A549 (cell line): ENCODE results near the gene TNFSF8. TPM values are rescaled to one million over a fixed set of nuclear protein-coding genes. Genes with fewer than 3 reads are reported as not detected.

ENCODE experiments used
- ATAC-seq, 2 experiments: fragments of 200-7000 bp in 1 of 2; fragments of >200 bp in 1 of 2; cut with Nextera tagmentation in 1 of 2; cut with Tn5 transposase in 1 of 2; 3 replicates each; pipeline versions ENCODE4 v1.8.0 to v1.9.1; 2018 to 2020; ENCODE audit warnings: mild to moderate bottlenecking in 1 of 2, moderate library complexity in 1 of 2
- CTCF ChIA-PET: fragments of 300-600 bp; sonication (Branson Sonifier 250); formaldehyde crosslinking; extraction: SDS; loops from one replicate; lab custom pipeline; 2021; ENCODE audit warnings: antibody characterized with exemption, inconsistent platforms; lab: Yijun Ruan, JAX
- POLR2A ChIA-PET: fragments of 350-600 bp; formaldehyde crosslinking; extraction: SDS; loops from one replicate; lab custom pipeline; 2021; ENCODE audit warnings: antibody characterized with exemption, inconsistent platforms; lab: Yijun Ruan, JAX
- DNase-seq, 2 experiments: peaks; one replicate each; pipeline versions ENCODE4 v3.0.0 to v3.0.0-alpha.2; 2011 to 2016; ENCODE audit warnings: low read depth in 1 of 2, low spot score in 1 of 2
- FAIRE-seq: peaks from 2 replicates; lab custom pipeline; 2011; peaks lifted over from hg19 to GRCh38; lab: Jason Lieb, UNC
- H3K27ac ChIP-seq, 2 experiments: fragments of >200 bp; sonication (Bioruptor Twin); formaldehyde crosslinking; 3 replicates each; pipeline ENCODE4 v1.5.1; 2016 to 2017
- H3K4me1 ChIP-seq: fragments of >200 bp; sonication (Bioruptor Twin); formaldehyde crosslinking; 3 replicates; pipeline ENCODE4 v1.6.1; 2016
- H3K4me2 ChIP-seq: fragments of >200 bp; sonication (Bioruptor Twin); formaldehyde crosslinking; 3 replicates; pipeline ENCODE4 v1.6.1; 2016
- H3K4me3 ChIP-seq: fragments of >200 bp; sonication (Bioruptor Twin); formaldehyde crosslinking; 3 replicates; pipeline ENCODE4 v1.5.1; 2016
- H3K9me3 ChIP-seq: fragments of >200 bp; sonication (Bioruptor Twin); formaldehyde crosslinking; 3 replicates; pipeline ENCODE4 v1.6.1; 2016
- BCL3 ChIP-seq: fragments of >200 bp; sonication (Bioruptor Twin); formaldehyde crosslinking; IDR thresholded peaks from 3 replicates; pipeline ENCODE4 v1.6.1; 2016
- EHMT2 ChIP-seq: fragments of 200-600 bp; sonication (generic); IDR thresholded peaks from 2 replicates; pipeline ENCODE4 v1.6.1; 2016; ENCODE audit warnings: antibody characterized with exemption, low read depth, mild to moderate bottlenecking, moderate library complexity
- ESRRA ChIP-seq: fragments of 150-350 bp; IDR thresholded peaks from 2 replicates; pipeline ENCODE4 v1.6.1; 2014; ENCODE audit warnings: mild to moderate bottlenecking, low read length, borderline replicate concordance
- FOSB ChIP-seq: fragments of 250-450 bp; sonication (Bioruptor Pico); IDR thresholded peaks from 2 replicates; pipeline ENCODE4 v1.5.0; 2020; ENCODE audit warnings: mild to moderate bottlenecking, moderate library complexity
- HES2 ChIP-seq: fragments of >200 bp; sonication (Bioruptor Twin); formaldehyde crosslinking; IDR thresholded peaks from 2 replicates; pipeline ENCODE4 v1.6.1; 2016
- JUNB ChIP-seq: fragments of >200 bp; sonication (Bioruptor Twin); formaldehyde crosslinking; IDR thresholded peaks from 2 replicates; pipeline ENCODE4 v1.6.1; 2016
- KDM1A ChIP-seq: fragments of 200-600 bp; sonication (generic); IDR thresholded peaks from 2 replicates; pipeline ENCODE4 v1.6.1; 2016; ENCODE audit warnings: low read depth, mild to moderate bottlenecking
- KDM5A ChIP-seq: fragments of 200-600 bp; sonication (generic); IDR thresholded peaks from 2 replicates; pipeline ENCODE4 v1.6.1; 2016; ENCODE audit warnings: antibody characterized with exemption, mild to moderate bottlenecking
- MAFK ChIP-seq: fragments of 450-650 bp; IDR thresholded peaks from 2 replicates; pipeline ENCODE4 v1.6.1; 2014; ENCODE audit not compliant: partially characterized antibody
- MAX ChIP-seq: IDR thresholded peaks from 2 replicates; pipeline ENCODE4 v1.6.1; 2012
- MAZ ChIP-seq: fragments of 150-350 bp; IDR thresholded peaks from 2 replicates; pipeline ENCODE4 v1.6.1; 2014; ENCODE audit warnings: antibody characterized with exemption, low read depth, low read length, borderline replicate concordance
- RAD21 ChIP-seq, 2 experiments: fragments of >200 bp in 1 of 2; sonication (Bioruptor Twin) in 1 of 2; formaldehyde crosslinking in 1 of 2; IDR thresholded peaks in 1 of 2; conservative IDR thresholded peaks in 1 of 2; 2 replicates in 1 of 2; 3 replicates in 1 of 2; pipeline ENCODE4 v1.6.1; 2012 to 2018; ENCODE audit warnings: inconsistent platforms in 1 of 2
- RARB ChIP-seq: fragments of 250-450 bp; sonication (Bioruptor Pico); IDR thresholded peaks from 2 replicates; pipeline ENCODE4 v1.8.0; 2021; ENCODE audit warnings: mild to moderate bottlenecking, moderate library complexity
- RCOR1 ChIP-seq: fragments of 150-350 bp; IDR thresholded peaks from 2 replicates; pipeline ENCODE4 v1.6.1; 2014; ENCODE audit warnings: antibody characterized with exemption, low read length, low read depth
- RNF2 ChIP-seq: fragments of 200-600 bp; sonication (generic); IDR thresholded peaks from 2 replicates; pipeline ENCODE4 v1.6.1; 2016; ENCODE audit warnings: low read depth, mild to moderate bottlenecking, antibody characterized with exemption, moderate library complexity, borderline replicate concordance
- SMC3 ChIP-seq: fragments of >200 bp; sonication (Bioruptor Twin); formaldehyde crosslinking; IDR thresholded peaks from 3 replicates; pipeline ENCODE4 v1.6.1; 2018; ENCODE audit warnings: inconsistent platforms
- SREBF2 ChIP-seq: fragments of 450-650 bp; IDR thresholded peaks from 2 replicates; pipeline ENCODE4 v1.6.1; 2014; ENCODE audit warnings: mild to moderate bottlenecking, moderate library complexity
- TFCP2L1 ChIP-seq: fragments of 250-450 bp; sonication (Bioruptor Pico); IDR thresholded peaks from 2 replicates; pipeline ENCODE4 v1.5.0; 2021; ENCODE audit warnings: mild to moderate bottlenecking
- TP53 ChIP-seq: fragments of 250-450 bp; sonication (Bioruptor Pico); IDR thresholded peaks from 2 replicates; pipeline ENCODE4 v1.5.0; 2021; ENCODE audit warnings: mild to moderate bottlenecking, moderate library complexity
- ZC3H11A ChIP-seq: fragments of 450-650 bp; IDR thresholded peaks from 2 replicates; pipeline ENCODE4 v1.6.1; 2014; ENCODE audit warnings: antibody characterized with exemption, mild to moderate bottlenecking
- ZFP36 ChIP-seq: fragments of 450-650 bp; IDR thresholded peaks from 2 replicates; pipeline ENCODE4 v1.6.1; 2014; ENCODE audit warnings: borderline replicate concordance; ENCODE audit not compliant: partially characterized antibody
- WGBS: methylation state at CpG from one replicate; pipeline ENCODE4 v1.1.6; 2017; ENCODE audit errors: missing lambda C conversion rate; 5-methylcytosine and 5-hydroxymethylcytosine counted together
- polyA plus RNA-seq, 4 experiments: library from polyadenylated mRNA; depleted of rRNA in 3 of 4; stranded (reverse); fragments of >200 nt; fragmentation: RNase III in 1 of 4; extraction: RNeasy Plus Mini Kit Qiagen cat#74134 plus additional on column Dnase treatment in 1 of 4; gene quantifications; 2 replicates in 3 of 4; 3 replicates in 1 of 4; pipeline ENCODE4 v1.2.3, GENCODE V29; 2011 to 2017
- TF ChIP-seq, protein P1 (sequence below): IDR thresholded peaks from 2 replicates; pipeline ENCODE4 v1.6.1; 2012

The TNFSF8 gene
- polyA plus RNA-seq, 2 of the 4 experiments (the other 2 are of a cell fraction) = not detected

- DNase-seq (no peak), ATAC-seq (no peak), FAIRE-seq (no peak)
- H3K4me1 ChIP-seq = no peaks in the 10 kb centered on the region
- CTCF ChIA-PET = interaction anchor here (1.0 kb wide), 1 partner anchor 67 kb away, joined by 3 read pairs; no protein-coding TSS in a partner anchor
- 24% methylated on average over 4 of the region's 4 CpGs for WGBS
- POLR2A ChIA-PET = no interaction called here
- no peak for TF ChIP-seq TFCP2L1 (CRISPR knock-in tag)
- no peak for TF ChIP-seq BCL3
- TF ChIP-seq SREBF2 = no peak
- no peak for TF ChIP-seq ZFP36
- TF ChIP-seq FOSB (CRISPR knock-in tag) = no peak
- TF ChIP-seq MAZ = no peak
- no peak for TF ChIP-seq HES2
- TF ChIP-seq RAD21 (conservative IDR thresholded peaks at IDR 0.05 in 1 of 2, IDR thresholded peaks at IDR 0.05 in 1 of 2) = no peak
- no peak for TF ChIP-seq MAX
- TF ChIP-seq ZC3H11A = no peak
- no peak for TF ChIP-seq ESRRA
- no peak for TF ChIP-seq KDM1A
- TF ChIP-seq RCOR1 = no peak
- no peak for TF ChIP-seq TP53
- no peak for TF ChIP-seq MAFK
- TF ChIP-seq EHMT2 = no peak
- no peak for TF ChIP-seq KDM5A
- TF ChIP-seq, all 56 proteins: peak for 0
- Histone ChIP-seq H3K4me3 (no peak overlapping the region), H3K9me3 (no peaks in the 10 kb centered on the region), H3K27ac (no peak overlapping the region), H3K4me2 (no peak overlapping the region)
These were observed 16.7 kb upstream of the TNFSF8 start for GRCh38 chr9:114947058-114947457.

DNA sequence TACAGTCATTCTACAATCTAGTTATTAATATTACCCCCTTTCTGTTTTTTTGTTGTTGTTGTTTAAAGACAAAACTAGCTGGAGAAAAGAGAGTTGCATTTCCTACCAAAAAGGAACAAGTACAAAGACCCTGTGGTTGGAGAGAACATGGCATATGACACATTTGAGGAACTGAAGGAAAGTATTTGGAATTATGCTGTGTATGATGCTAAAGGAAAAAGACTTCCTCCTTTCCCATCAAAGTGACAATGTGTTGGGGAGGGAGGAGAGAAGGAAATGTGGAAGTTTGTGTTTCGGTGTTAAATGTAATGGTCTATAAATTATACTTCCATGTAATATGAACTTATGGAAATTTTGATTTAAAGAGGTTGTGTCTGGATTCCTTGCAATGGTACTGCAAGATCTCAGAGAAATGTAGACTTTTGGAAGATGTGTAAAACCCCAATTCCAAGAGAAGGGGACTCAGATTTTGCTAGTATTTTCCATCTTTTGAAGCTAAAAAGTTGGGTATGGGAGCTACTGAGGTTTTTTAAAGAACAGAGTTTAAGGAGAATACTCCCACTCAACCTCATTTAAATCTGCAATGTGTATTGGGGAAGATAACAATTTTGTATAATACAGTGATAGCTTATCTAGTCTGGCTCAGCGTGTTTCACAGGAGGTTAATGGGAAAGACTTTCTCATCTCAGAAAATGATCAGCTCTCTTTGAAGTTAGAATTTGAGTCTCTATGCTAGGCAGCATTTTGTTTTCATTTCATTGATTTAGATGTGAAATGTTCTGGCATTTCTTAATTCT, 15.4 kb upstream of the TNFSF8 start:
- POLR2A ChIA-PET = no interaction called here

More for the DNA sequence above, 15.4 kb upstream of the TNFSF8 start:
- Histone ChIP-seq H3K9me3 (no peaks in the 10 kb centered on the region), H3K4me3 (no peak overlapping the region), H3K4me1 (no peaks in the 10 kb centered on the region), H3K4me2 (no peak overlapping the region), H3K27ac (no peak overlapping the region)
- DNase-seq (no peak), ATAC-seq (no peak), FAIRE-seq (no peak)
- TF ChIP-seq, protein P1, sequence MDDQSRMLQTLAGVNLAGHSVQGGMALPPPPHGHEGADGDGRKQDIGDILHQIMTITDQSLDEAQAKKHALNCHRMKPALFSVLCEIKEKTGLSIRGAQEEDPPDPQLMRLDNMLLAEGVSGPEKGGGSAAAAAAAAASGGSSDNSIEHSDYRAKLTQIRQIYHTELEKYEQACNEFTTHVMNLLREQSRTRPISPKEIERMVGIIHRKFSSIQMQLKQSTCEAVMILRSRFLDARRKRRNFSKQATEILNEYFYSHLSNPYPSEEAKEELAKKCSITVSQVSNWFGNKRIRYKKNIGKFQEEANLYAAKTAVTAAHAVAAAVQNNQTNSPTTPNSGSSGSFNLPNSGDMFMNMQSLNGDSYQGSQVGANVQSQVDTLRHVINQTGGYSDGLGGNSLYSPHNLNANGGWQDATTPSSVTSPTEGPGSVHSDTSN = no peak
- TF ChIP-seq KDM5A (no peak), JUNB (no peak), RARB (CRISPR knock-in tag) (no peak), SMC3 (no peak), MAX (no peak), RNF2 (no peak)
- 49% methylated on average over 2 of the region's 2 CpGs for WGBS
- CTCF ChIA-PET = interaction anchor here (1.0 to 1.5 kb wide), 2 partner anchors 10 to 69 kb away, joined by 3 to 5 read pairs; no protein-coding TSS in a partner anchor
